IPS-18a (cell line): ENCODE data around the gene HIF3A.
"Not testable (repeated sequence)": the region's sequence is repeated elsewhere in the genome, so short reads cannot be mapped to it uniquely, and the experiment has no call there.

Source experiments
- H3K27ac ChIP-seq: one replicate; pipeline ENCODE4 v1.5.1; 2013; ENCODE audit warnings: low read length
- H3K27me3 ChIP-seq: one replicate; pipeline ENCODE4 v1.6.1; 2013; ENCODE audit warnings: mild to moderate bottlenecking, low read length; ENCODE audit not compliant: control insufficient read depth, insufficient read depth
- H3K36me3 ChIP-seq: one replicate; pipeline ENCODE4 v1.6.1; 2013; ENCODE audit warnings: low read depth, low read length; ENCODE audit not compliant: control insufficient read depth
- H3K4me1 ChIP-seq: one replicate; pipeline ENCODE4 v1.6.1; 2013; ENCODE audit warnings: low read depth, low read length; ENCODE audit not compliant: control insufficient read depth
- H3K4me3 ChIP-seq: one replicate; pipeline ENCODE4 v1.5.1; 2013; ENCODE audit warnings: low read length
- H3K9ac ChIP-seq: one replicate; pipeline ENCODE4 v1.6.1; 2013; ENCODE audit warnings: mild to moderate bottlenecking, low read length, moderate library complexity
- H3K9me3 ChIP-seq: one replicate; pipeline ENCODE4 v1.6.1; 2013; ENCODE audit warnings: low read depth, low read length; ENCODE audit not compliant: control insufficient read depth

The HIF3A gene

DNA sequence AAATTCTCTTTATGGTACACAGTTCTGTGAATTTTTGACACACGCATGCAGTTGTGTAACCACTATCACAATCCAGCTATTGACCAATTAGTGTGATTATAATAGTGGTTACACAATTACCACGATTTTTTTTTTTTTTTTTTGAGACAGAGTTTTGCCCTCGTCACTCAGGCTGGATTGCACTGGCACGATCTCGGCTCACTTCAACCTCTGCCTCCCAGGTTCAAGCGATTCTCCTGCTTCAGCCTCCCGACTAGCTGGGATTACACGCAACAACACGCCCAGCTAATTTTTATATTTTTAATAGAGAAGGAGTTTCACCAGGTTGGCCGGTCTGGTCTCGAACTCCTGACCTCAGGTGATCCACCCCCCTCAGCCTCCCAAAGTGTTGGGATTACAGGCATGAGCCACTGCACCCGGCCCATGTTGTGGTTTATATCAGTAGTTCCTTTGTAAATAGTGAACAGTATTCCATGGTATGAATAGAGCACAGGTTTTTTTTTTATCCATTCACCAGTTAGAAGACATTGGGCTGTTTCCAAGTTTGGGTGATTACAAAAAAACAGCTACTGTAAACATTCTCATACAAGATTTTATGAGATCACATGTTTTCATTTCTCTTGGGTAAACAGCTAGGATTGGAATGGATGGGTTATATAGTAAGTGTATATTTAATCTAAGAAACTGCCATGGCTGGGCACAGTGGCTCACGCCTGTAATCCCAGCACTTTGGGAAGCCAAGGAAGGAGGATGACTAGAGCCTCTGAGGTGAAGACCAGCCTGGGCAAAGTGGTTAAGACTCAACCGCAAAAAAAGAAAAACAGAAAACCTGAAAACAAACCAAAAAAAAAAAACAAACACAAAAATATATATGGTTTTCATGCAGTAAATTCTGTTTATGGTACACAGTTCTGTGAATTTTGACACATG lies 17.0 kb downstream of the HIF3A start:
- not testable (repeated sequence) for H3K4me1 ChIP-seq, H3K9me3 ChIP-seq, H3K4me3 ChIP-seq, H3K27me3 ChIP-seq, H3K9ac ChIP-seq, H3K27ac ChIP-seq
- H3K36me3 ChIP-seq: peaks cover 25% of the 10 kb centered on the region

DNA sequence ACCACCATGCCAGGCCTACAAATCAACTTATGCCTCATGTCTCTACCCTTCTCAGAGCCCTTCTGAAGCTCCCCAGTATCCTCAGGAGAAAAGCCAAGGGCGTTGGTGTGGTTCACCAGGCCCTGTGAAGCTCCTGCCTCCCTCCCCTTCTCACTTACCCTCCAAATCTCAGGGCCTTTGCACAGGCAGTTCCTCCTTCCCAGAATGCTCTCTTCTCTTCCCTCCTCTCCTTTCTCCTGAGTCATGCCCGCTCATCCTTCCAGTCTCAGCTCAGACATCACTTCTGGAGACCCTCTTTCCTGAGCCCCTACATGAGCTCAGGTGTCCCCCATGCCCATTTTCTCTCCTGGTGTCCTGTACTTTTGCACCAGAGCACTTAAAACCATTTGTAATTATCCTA lies 20.5 kb downstream of the HIF3A start:
- Histone ChIP-seq H3K9me3 (no peaks in the 10 kb centered on the region), H3K27me3 (no peaks in the 10 kb centered on the region), H3K4me1 (no peaks in the 10 kb centered on the region), H3K36me3 (peaks cover 14% of the 10 kb centered on the region), H3K27ac (no peak overlapping the region), H3K4me3 (no peak overlapping the region), H3K9ac (no peak overlapping the region)

DNA sequence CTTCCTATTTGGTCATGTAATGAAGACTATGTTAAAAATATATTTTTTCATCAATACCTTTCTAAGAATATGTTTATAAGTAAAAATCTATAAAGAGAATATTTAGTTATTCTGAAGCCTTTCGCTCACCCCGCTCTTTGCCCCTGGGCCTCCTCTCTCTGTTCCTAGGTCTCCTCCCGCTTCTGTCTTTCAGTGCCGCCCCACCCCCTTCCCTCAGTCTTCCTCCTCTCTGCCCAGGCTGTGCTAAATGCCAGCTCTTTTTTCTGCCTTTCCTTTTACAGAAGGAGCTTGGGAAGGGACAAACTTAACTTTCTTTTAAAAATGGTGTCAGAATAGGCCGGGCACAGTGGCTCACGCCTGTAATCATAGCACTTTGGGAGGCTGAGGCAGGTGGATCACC lies 22.8 kb downstream of the HIF3A start:
- H3K4me1 ChIP-seq: no peaks in the 10 kb centered on the region
- H3K9ac ChIP-seq: no peak overlapping the region
- H3K4me3 ChIP-seq: no peak overlapping the region
- H3K27ac ChIP-seq: no peak overlapping the region
- no peaks in the 10 kb centered on the region for H3K27me3 ChIP-seq
- H3K36me3 ChIP-seq: peaks cover 12% of the 10 kb centered on the region
- no peaks in the 10 kb centered on the region for H3K9me3 ChIP-seq

DNA sequence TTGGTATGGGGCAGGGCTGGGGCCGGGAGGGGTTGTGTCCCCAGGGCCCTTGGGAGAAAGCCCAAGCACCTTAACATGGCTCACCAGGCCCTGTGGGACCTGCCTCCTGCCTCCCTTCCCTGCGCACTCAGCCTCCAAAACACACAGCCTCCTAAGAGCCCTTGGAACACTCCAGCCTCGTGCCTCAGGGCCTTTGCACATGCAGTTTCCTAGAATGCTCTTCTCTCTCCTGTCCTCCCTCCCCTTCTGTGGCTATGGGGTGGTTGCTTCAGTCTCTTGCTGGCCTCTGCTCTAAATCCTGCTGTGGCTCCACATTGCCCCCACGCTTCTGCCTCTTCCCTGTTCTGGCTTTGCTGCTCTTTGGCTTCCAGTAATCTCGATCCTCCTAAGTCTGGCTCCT lies 23.7 kb downstream of the HIF3A start:
- H3K9me3 ChIP-seq: no peaks in the 10 kb centered on the region
- H3K27ac ChIP-seq: no peak overlapping the region
- H3K4me3 ChIP-seq: no peak overlapping the region
- peaks cover 17% of the 10 kb centered on the region for H3K36me3 ChIP-seq
- no peak overlapping the region for H3K9ac ChIP-seq
- H3K27me3 ChIP-seq: no peaks in the 10 kb centered on the region
- no peaks in the 10 kb centered on the region for H3K4me1 ChIP-seq

DNA sequence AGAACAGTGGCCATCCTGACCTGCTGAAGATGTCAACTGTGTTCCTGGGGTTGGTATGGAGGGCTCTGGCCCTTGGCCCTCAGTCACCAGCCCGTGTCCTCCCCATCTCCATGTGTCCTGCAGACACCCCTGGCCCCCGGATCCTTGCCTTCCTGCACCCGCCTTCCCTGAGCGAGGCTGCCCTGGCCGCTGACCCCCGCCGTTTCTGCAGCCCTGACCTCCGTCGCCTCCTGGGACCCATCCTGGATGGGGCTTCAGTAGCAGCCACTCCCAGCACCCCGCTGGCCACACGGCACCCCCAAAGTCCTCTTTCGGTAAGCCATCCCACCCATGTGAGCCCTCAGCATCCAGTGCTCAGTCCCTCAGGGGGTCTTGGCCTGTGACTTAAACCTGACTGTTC lies 24.8 kb downstream of the HIF3A start:
- Histone ChIP-seq H3K36me3 (peaks cover 27% of the 10 kb centered on the region), H3K4me3 (no peak overlapping the region), H3K27ac (no peak overlapping the region), H3K9me3 (no peaks in the 10 kb centered on the region), H3K4me1 (no peaks in the 10 kb centered on the region), H3K27me3 (no peaks in the 10 kb centered on the region), H3K9ac (no peak overlapping the region)

DNA sequence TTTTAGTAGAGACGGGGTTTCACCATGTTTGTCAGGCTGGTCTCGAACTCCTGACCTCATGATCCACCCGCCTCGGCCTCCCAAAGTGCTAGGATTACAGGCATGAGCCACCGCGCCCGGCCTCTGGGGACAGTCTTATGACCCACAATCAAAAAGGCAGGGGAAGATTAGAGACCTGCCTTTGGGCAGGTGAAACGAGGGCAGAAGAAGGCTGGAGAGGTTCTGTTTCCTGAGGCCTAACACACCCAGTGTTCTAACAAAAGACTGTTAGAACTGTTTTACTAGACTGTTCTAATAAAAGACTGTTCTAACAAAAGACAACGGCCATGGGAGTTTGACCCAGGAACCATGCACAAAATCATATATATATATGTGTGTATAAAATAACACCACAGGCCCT lies 26.4 kb downstream of the HIF3A start:
- H3K27ac ChIP-seq, H3K4me3 ChIP-seq, H3K9ac ChIP-seq, H3K27me3 ChIP-seq, H3K4me1 ChIP-seq, H3K9me3 ChIP-seq: not testable (repeated sequence)
- H3K36me3 ChIP-seq: peaks cover 31% of the 10 kb centered on the region

DNA sequence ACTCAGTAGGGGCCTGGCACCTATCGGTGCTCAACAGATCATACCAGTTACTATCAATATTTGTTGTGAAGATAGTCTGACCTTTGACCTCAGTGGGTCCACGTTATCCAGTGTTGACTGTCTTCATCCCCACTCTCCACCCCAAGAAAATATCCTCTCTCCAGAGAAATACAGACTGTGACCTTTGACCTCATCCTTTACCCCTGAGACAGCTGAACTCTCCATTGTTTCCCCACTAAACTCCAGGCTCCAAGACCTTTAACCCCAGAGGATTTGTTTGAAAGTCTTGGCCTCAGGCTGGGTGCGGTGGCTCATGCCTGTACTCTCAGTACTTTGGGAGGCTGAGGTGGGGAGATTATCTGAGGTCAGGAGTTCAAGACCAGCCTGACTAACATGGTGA lies 27.4 kb downstream of the HIF3A start:
- Histone ChIP-seq H3K27me3 (no peaks in the 10 kb centered on the region), H3K9me3 (peaks cover 9% of the 10 kb centered on the region), H3K4me3 (no peak overlapping the region), H3K27ac (no peak overlapping the region), H3K9ac (no peak overlapping the region), H3K4me1 (no peaks in the 10 kb centered on the region), H3K36me3 (peaks cover 38% of the 10 kb centered on the region)

DNA sequence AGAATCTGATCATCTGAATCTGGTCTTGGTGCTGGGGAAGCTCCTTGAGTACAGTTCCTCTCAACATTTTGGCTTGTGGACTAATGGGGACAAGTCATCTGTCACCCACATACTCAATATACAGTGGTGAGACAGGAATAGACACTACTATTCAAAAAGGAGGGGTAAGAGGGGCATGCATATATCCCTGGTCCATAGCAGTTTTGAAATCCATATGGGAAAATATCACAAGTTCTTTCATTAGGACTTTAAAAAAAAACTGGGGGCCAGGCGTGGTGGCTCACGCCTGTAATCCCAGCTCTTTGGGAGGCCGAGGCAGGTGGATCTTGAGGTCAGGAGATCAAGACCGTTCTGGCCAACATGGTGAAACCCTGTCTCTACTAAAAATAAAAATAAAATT lies 29.8 kb downstream of the HIF3A start:
- H3K27me3 ChIP-seq: no peaks in the 10 kb centered on the region
- H3K4me3 ChIP-seq: no peak overlapping the region
- H3K36me3 ChIP-seq: peaks cover 35% of the 10 kb centered on the region
- H3K27ac ChIP-seq: no peak overlapping the region
- peaks cover 9% of the 10 kb centered on the region for H3K9me3 ChIP-seq
- no peak overlapping the region for H3K9ac ChIP-seq
- H3K4me1 ChIP-seq: no peaks in the 10 kb centered on the region

DNA sequence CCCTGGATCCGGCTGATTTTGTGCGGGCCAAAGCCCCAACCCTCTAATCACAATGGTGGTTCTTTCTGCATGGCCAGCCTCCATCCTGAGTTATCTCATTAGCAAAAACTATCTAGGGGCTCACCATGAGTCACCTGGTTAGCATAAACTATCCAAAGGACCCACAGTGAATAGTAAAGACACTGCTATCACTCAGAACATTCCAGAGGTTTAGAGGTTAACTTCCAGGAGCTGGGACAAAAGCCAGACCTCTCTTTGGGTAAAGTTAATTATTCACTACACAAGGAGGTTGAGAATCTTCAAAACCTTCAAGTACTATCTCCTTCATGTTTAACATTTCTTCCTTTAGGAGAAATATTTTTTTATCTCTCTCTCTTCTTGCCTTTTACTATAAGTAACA lies 31.2 kb downstream of the HIF3A start:
- peaks cover 9% of the 10 kb centered on the region for H3K9me3 ChIP-seq
- H3K36me3 ChIP-seq: peaks cover 35% of the 10 kb centered on the region
- no peaks in the 10 kb centered on the region for H3K4me1 ChIP-seq
- H3K9ac ChIP-seq: no peak overlapping the region
- no peak overlapping the region for H3K27ac ChIP-seq
- no peaks in the 10 kb centered on the region for H3K27me3 ChIP-seq
- H3K4me3 ChIP-seq: no peak overlapping the region

DNA sequence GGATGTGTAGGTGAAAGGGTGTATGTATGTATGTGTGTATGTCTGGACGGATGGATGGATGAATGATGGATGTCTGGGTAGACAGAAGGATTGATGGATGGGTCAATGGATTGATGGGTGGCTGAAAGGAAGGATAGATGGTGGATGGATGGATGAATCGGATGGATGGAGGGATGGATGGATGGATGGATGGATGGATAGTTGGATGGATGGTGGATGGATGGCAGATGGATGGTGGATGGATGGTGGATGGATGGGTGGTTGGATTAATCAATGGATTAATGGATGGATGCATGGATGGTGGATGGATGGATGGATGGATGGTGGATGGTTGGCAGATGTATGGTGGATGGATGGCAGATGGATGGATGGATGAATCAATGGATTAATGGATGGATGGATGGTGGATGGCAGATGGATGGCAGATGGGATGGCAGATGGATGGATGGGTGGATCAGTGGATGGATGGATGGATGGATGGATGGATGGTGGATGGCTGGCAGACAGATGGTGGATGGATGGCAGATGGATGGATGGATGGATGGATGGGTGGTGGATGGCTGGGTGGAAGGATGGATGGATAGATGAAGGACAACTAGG lies 33.6 kb downstream of the HIF3A start:
- Histone ChIP-seq H3K27me3 (no peaks in the 10 kb centered on the region), H3K4me3 (no peak overlapping the region), H3K9me3 (peaks cover 9% of the 10 kb centered on the region), H3K27ac (no peak overlapping the region), H3K4me1 (no peaks in the 10 kb centered on the region), H3K9ac (no peak overlapping the region), H3K36me3 (peaks cover 26% of the 10 kb centered on the region)

DNA sequence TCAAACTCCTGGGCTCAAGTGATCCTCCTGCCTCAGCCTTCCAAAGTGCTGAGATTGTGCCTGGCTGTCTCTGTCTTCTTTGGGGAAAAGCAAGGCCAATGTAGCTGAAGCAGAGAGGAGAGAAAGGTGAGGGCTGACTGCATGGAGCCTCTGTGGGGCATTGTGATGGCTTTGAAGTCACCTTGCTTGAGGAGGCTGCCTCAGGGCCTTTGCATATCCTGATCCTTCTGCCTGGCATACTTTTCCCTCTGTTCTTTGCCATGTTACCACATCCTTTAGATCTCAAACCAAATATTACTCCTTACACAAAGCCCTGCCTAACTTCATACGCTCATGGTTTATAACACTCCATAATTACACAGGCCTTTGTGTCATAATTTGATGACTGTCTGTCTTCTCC lies 40.6 kb downstream of the HIF3A start:
- Histone ChIP-seq H3K36me3 (no peaks in the 10 kb centered on the region), H3K9ac (no peak overlapping the region), H3K27ac (no peak overlapping the region), H3K9me3 (no peaks in the 10 kb centered on the region), H3K4me1 (no peaks in the 10 kb centered on the region), H3K27me3 (no peaks in the 10 kb centered on the region), H3K4me3 (no peak overlapping the region)

DNA sequence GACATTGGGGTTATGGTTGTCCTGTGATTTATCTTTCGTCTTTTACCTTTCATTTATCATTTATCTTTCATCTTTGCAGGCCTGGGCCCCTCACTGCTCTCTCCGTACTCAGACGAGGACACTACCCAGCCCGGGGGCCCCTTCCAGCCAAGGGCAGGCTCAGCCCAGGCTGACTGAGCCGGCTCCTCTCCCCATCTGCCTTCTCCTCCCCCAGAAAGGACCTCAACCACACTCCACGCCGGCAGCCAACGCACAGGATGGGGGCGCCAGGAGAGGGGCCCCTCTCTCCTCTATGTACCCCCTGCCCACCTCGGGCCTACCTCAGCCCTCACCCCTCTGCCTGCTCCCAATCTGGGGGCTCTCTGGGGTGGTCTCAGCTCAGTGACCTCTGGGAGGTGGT lies 42.6 kb downstream of the HIF3A start:
- no peak overlapping the region for H3K4me3 ChIP-seq
- no peaks in the 10 kb centered on the region for H3K4me1 ChIP-seq
- H3K27me3 ChIP-seq: no peaks in the 10 kb centered on the region
- H3K27ac ChIP-seq: no peak overlapping the region
- H3K9me3 ChIP-seq: no peaks in the 10 kb centered on the region
- no peaks in the 10 kb centered on the region for H3K36me3 ChIP-seq
- H3K9ac ChIP-seq: no peak overlapping the region
